Head of caudate nucleus (tissue), 42 donors: Measurements from ENCODE around the gene ZBTB16.
A peak's percentile ranks its signal among the peaks of the same experiment; 100 is the strongest.

ENCODE experiments used
- DNase-seq, 42 donors: peaks; one replicate each; pipeline versions ENCODE4 v3.0.0 to v3.0.0-alpha.2; 2020 to 2021; ENCODE audit warnings: mixed read lengths in 7 of 42
- intact Hi-C: fragments of 100-400 bp; cut with DNase I; formaldehyde crosslinking; loops from one replicate; pipeline ENCODE4 v1.15.0; 2022

The ZBTB16 gene

GRCh38 chr11:114273890-114274635 lies 214.6 kb downstream of the ZBTB16 start:
- no peak for DNase-seq
- intact Hi-C loops: no loop called here

DNA sequence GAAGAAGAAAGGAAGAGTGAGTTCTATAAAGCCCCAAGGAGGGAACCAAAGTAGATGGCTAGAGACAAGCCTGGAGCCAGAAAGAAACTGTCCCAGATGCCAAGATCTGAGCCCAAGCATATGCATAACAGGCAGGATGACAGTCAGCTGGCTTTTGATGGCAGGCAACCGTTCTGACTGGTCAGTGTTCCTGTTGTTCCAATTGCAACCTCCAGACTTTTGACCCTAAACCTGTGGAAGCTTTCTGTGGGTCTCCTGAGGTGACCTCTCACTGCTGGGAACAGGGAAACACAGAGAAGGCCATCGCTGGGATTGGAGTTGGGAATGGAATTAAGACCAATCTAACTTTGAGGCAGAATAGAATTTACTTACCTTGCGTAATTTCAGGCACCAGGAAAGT lies 215.1 kb downstream of the ZBTB16 start:
- DNase-seq: peak in 2 of 42 donors; percentile 7 to 22
- intact Hi-C loops: no loop called here

GRCh38 chr11:114275280-114275679 lies 215.8 kb downstream of the ZBTB16 start:
- intact Hi-C loops: no loop called here
- peak in 16 of 42 donors; percentile 22 to 70 (median 38) for DNase-seq

- intact Hi-C loops: no loop called here
- DNase-seq: peak in 2 of 42 donors; percentile 28 to 31
Measured at GRCh38 chr11:114276077-114276476, 216.6 kb downstream of the ZBTB16 start.

GRCh38 chr11:114277637-114278341 lies 218.3 kb downstream of the ZBTB16 start:
- intact Hi-C loops: no loop called here
- DNase-seq: peak in 1 of 42 donors; percentile 21

- intact Hi-C loops: no loop called here
- DNase-seq: no peak
Measured at GRCh38 chr11:114278342-114279065, 219.0 kb downstream of the ZBTB16 start.

- intact Hi-C loops: no loop called here
- no peak for DNase-seq
Measured at GRCh38 chr11:114279792-114280546, 220.5 kb downstream of the ZBTB16 start.

DNA sequence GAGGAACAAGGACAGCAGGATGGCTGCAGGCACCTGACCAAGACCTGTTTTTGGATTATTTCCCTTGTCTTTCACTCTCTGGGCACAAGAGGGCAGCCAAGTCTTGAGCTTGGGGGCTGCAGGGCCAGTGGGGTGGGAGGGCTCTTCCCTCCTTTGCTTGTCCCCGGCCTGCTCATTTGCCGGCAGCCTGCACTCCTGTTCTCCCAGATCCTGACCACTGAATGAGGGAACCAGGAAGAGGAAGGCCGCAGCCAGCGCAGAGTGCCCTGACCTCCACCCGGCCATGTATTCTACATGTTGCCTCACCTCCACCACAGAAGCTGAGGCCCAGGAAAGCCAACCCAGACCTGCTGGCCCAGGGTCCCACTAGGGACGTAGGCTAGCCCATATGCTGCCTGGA lies 221.2 kb downstream of the ZBTB16 start:
- peak in 11 of 42 donors; percentile 11 to 49 (median 27) for DNase-seq
- intact Hi-C loops: no loop called here

- no peak for DNase-seq
- intact Hi-C loops: no loop called here
Measured at GRCh38 chr11:114281388-114281956, 222.0 kb downstream of the ZBTB16 start.

- DNase-seq: no peak
- intact Hi-C loops: no loop called here
Measured at GRCh38 chr11:114282488-114282887, 223.0 kb downstream of the ZBTB16 start.

- intact Hi-C loops: no loop called here
- no peak for DNase-seq
Measured at GRCh38 chr11:114283422-114283821, 223.9 kb downstream of the ZBTB16 start.

DNA sequence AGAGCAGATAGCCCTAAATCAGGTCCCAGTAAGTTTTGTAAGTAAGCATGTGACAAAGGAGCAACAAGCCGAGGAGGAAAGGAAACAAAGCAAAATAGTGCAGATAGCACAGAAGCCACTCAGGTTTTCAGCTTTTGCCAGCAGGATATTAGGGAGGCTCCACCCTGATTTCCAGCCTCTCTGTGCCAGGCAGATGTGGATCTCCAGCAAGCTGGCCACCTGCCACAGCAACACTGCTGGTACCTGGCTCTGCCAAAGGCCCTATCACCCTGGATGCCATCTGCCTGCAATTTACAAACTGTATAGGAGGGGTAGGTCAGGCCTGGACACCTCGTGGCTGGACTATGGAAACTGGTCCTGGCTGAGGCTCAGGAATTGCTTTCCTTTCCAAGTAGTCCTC lies 224.5 kb downstream of the ZBTB16 start:
- no peak for DNase-seq
- intact Hi-C loops: no loop called here

DNA sequence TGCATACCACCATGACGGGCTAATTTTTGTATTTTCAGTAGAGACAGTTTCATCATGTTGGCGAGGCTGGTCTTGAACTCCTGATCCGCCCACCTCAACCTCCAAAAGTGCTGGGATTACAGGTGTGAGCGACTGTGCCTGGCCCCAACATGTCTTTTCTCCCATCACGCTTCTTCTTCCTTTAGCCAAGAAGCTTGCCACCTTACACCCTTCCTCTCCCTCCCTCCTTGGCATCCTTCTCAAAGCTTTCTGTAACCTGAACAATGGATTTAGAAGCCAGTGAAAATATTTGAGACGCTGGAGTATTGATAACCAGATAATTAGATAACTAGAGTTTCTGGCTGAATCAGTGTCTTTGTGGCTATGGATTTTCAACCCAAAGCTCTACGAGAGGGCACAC lies 225.4 kb downstream of the ZBTB16 start:
- no peak for DNase-seq
- intact Hi-C loops: no loop called here

DNA sequence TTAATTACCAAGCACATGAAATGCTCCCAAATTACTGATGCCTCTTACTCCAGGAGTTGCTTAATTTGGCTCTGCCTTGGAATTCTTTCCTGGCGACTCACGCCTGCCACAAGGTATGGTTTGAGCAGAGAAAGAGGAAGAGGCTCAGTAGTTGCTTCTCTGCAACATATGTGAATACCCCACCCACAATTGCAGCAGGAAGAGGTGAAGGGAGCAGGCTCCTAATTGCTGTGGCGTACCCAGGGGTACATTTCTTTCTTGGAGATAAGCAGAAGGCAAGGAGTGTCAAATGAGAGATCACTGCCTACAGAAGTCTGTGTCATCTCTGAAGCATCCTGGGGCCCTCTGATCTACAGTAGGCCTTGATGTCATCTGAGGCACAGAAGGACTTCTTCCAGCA lies 226.1 kb downstream of the ZBTB16 start:
- no peak for DNase-seq
- intact Hi-C loops: no loop called here

GRCh38 chr11:114286229-114286628 lies 226.7 kb downstream of the ZBTB16 start:
- no peak for DNase-seq
- intact Hi-C loops: no loop called here

DNA sequence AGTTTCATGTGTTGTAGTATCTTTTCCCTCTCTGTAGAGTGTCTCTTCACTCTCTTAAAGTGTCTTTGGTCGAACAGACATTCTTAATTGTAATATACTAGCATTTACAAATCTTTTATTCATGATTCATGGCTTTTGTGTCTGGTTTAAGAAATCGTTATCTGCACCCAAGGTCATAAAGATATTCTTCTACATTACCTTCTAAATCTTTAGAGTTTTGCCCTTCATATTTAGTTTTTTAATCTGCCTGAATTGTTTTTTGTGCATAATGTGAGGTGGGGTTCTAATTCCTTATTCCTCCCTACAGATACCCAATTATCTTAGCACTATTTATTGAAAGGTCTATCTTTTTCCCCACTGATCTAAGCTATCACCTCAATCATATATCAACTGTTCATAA lies 227.6 kb downstream of the ZBTB16 start:
- intact Hi-C loops: no loop called here

GRCh38 chr11:114288136-114288535 lies 228.6 kb downstream of the ZBTB16 start:
- no peak for DNase-seq
- intact Hi-C loops: no loop called here

More for the DNA sequence above, 227.6 kb downstream of the ZBTB16 start:
- DNase-seq: no peak

- intact Hi-C loops: no loop called here
- DNase-seq: no peak
Measured at GRCh38 chr11:114289779-114290178, 230.3 kb downstream of the ZBTB16 start.
